CD4-positive, alpha-beta T cell treated with Interleukin-6 at 100 ng/mL for 8 hours (primary cell): ENCODE results near the gene ARID5B.

ENCODE experiments used
- DNase-seq: peaks from one replicate; pipeline ENCODE4 v3.0.0-alpha.2; 2020; ENCODE audit warnings: mixed read lengths, low spot score

ARID5B gene

GRCh38 chr10:62033125-62033524 lies 131.6 kb downstream of the ARID5B start:
- DNase-seq, result no peak

GRCh38 chr10:62034096-62034640 lies 132.7 kb downstream of the ARID5B start:
- no peak for DNase-seq

GRCh38 chr10:62036186-62037081 lies 134.9 kb downstream of the ARID5B start:
- no peak for DNase-seq

GRCh38 chr10:62037166-62037831 lies 135.8 kb downstream of the ARID5B start:
- no peak for DNase-seq

- DNase-seq, result peak; percentile 32
These were observed 136.6 kb downstream of the ARID5B start for GRCh38 chr10:62037890-62038608.

GRCh38 chr10:62038609-62039190 lies 137.2 kb downstream of the ARID5B start:
- DNase-seq, result peak; percentile 80

GRCh38 chr10:62039954-62040353 lies 138.5 kb downstream of the ARID5B start:
- no peak for DNase-seq

GRCh38 chr10:62040881-62041280 lies 139.4 kb downstream of the ARID5B start:
- DNase-seq, result no peak

GRCh38 chr10:62043421-62044021 lies 142.0 kb downstream of the ARID5B start:
- no peak for DNase-seq

- no peak for DNase-seq
These were observed 143.1 kb downstream of the ARID5B start for GRCh38 chr10:62044566-62044965.

GRCh38 chr10:62045765-62046521 lies 144.4 kb downstream of the ARID5B start:
- no peak for DNase-seq

- peak; percentile 28 for DNase-seq
These were observed 145.2 kb downstream of the ARID5B start for GRCh38 chr10:62046522-62047227.

GRCh38 chr10:62047228-62047892 lies 145.9 kb downstream of the ARID5B start:
- DNase-seq, result no peak

- DNase-seq, result peak; percentile 33
These were observed 146.5 kb downstream of the ARID5B start for GRCh38 chr10:62047960-62048383.

- peak; percentile 29 for DNase-seq
These were observed 147.0 kb downstream of the ARID5B start for GRCh38 chr10:62048470-62048869.

GRCh38 chr10:62048919-62049623 lies 147.6 kb downstream of the ARID5B start:
- peak; percentile 61 for DNase-seq

- peak; percentile 25 for DNase-seq
These were observed 148.3 kb downstream of the ARID5B start for GRCh38 chr10:62049624-62050345.

GRCh38 chr10:62050346-62050892 lies 148.9 kb downstream of the ARID5B start:
- DNase-seq, result peak; percentile 21
